Liver (tissue), 9 donors: ENCODE results near the gene DNAI2. TPM values are rescaled to one million over a fixed set of nuclear protein-coding genes. Genes with fewer than 3 reads are reported as not detected.

Source experiments
- DNase-seq: peaks from one replicate; pipeline ENCODE4 v3.0.0-alpha.2; 2017; ENCODE audit warnings: low spot score
- H3K27ac ChIP-seq, 2 donors: one replicate each; pipeline ENCODE4 v1.7.0; 2013; ENCODE audit warnings: inconsistent platforms in 2 of 2, low read length in 2 of 2, control low read depth in 1 of 2, low read depth in 1 of 2, mild to moderate bottlenecking in 1 of 2
- H3K27me3 ChIP-seq, 4 donors: one replicate each; pipeline versions ENCODE4 v1.6.1 to v1.7.0; 2013; ENCODE audit warnings: low read length in 3 of 4, inconsistent platforms in 1 of 4, mild to moderate bottlenecking in 1 of 4, moderate library complexity in 1 of 4; ENCODE audit not compliant: control insufficient read depth in 4 of 4, insufficient read depth in 4 of 4
- H3K36me3 ChIP-seq, 4 donors: one replicate each; pipeline versions ENCODE4 v1.6.1 to v1.7.0; 2013; ENCODE audit warnings: low read length in 3 of 4, mild to moderate bottlenecking in 3 of 4, low read depth in 1 of 4, moderate library complexity in 1 of 4; ENCODE audit not compliant: control insufficient read depth in 4 of 4, insufficient read depth in 3 of 4
- H3K4me1 ChIP-seq, 4 donors: one replicate each; pipeline versions ENCODE4 v1.6.1 to v1.7.0; 2013; ENCODE audit warnings: low read length in 3 of 4, mild to moderate bottlenecking in 3 of 4, moderate library complexity in 1 of 4; ENCODE audit not compliant: control insufficient read depth in 4 of 4, insufficient read depth in 4 of 4
- H3K4me3 ChIP-seq, 3 donors: one replicate each; pipeline versions ENCODE4 v1.6.1 to v1.7.0; 2013; ENCODE audit warnings: low read length in 3 of 3, control low read depth in 1 of 3, low read depth in 1 of 3, mild to moderate bottlenecking in 1 of 3
- H3K9ac ChIP-seq, 2 donors: one replicate each; pipeline ENCODE4 v1.7.0; 2013; ENCODE audit warnings: low read length in 2 of 2, mild to moderate bottlenecking in 2 of 2, moderate library complexity in 2 of 2, control low read depth in 1 of 2, low read depth in 1 of 2
- H3K9me3 ChIP-seq, 4 donors: one replicate each; pipeline versions ENCODE4 v1.6.1 to v1.7.0; 2013; ENCODE audit warnings: low read length in 3 of 4; ENCODE audit not compliant: control insufficient read depth in 4 of 4
- ATF3 ChIP-seq: IDR thresholded peaks from 2 replicates; pipeline ENCODE4 v1.6.1; 2016; ENCODE audit warnings: antibody characterized with exemption
- CTCF ChIP-seq: fragments of 150-350 bp; IDR thresholded peaks from 2 replicates; pipeline ENCODE4 v1.5.1; 2017; ENCODE audit warnings: improper control_type of control experiment, low read depth, low read length; ENCODE audit not compliant: missing input control
- EGR1 ChIP-seq, 2 donors: IDR thresholded peaks; 2 replicates each; pipeline ENCODE4 v1.6.1; 2016 to 2018; ENCODE audit warnings: antibody characterized with exemption in 2 of 2, low read depth in 2 of 2
- FOXA1 ChIP-seq: IDR thresholded peaks from 2 replicates; pipeline ENCODE4 v1.6.1; 2016; ENCODE audit warnings: antibody characterized with exemption
- FOXA2 ChIP-seq: IDR thresholded peaks from 2 replicates; pipeline ENCODE4 v1.6.1; 2016; ENCODE audit warnings: antibody characterized with exemption
- GABPA ChIP-seq, 2 donors: IDR thresholded peaks in 1 of 2; conservative IDR thresholded peaks in 1 of 2; 2 replicates each; pipeline ENCODE4 v1.6.1; 2016; ENCODE audit warnings: antibody characterized with exemption in 2 of 2, mild to moderate bottlenecking in 1 of 2, moderate library complexity in 1 of 2
- HNF4A ChIP-seq, 2 donors: conservative IDR thresholded peaks; 2 replicates each; pipeline ENCODE4 v1.6.1; 2016; ENCODE audit warnings: antibody characterized with exemption in 2 of 2, mild to moderate bottlenecking in 2 of 2
- HNF4G ChIP-seq: IDR thresholded peaks from 2 replicates; pipeline ENCODE4 v1.6.1; 2016; ENCODE audit warnings: antibody characterized with exemption
- JUND ChIP-seq, 2 donors: IDR thresholded peaks; 2 replicates each; pipeline ENCODE4 v1.6.1; 2016; ENCODE audit warnings: antibody characterized with exemption in 2 of 2
- MAX ChIP-seq: IDR thresholded peaks from 2 replicates; pipeline ENCODE4 v1.6.1; 2016; ENCODE audit warnings: antibody characterized with exemption
- NR2F2 ChIP-seq: IDR thresholded peaks from 2 replicates; pipeline ENCODE4 v1.6.1; 2016; ENCODE audit warnings: antibody characterized with exemption
- RAD21 ChIP-seq, 2 donors: IDR thresholded peaks; 2 replicates each; pipeline ENCODE4 v1.6.1; 2016; ENCODE audit warnings: antibody characterized with exemption in 2 of 2, mild to moderate bottlenecking in 2 of 2
- REST ChIP-seq: IDR thresholded peaks from 2 replicates; pipeline ENCODE4 v1.6.1; 2016; ENCODE audit warnings: antibody characterized with exemption, mild to moderate bottlenecking
- RXRA ChIP-seq, 2 donors: IDR thresholded peaks; 2 replicates each; pipeline ENCODE4 v1.6.1; 2017 to 2018; ENCODE audit warnings: antibody characterized with exemption in 2 of 2, mild to moderate bottlenecking in 1 of 2
- SP1 ChIP-seq: IDR thresholded peaks from 2 replicates; pipeline ENCODE4 v1.6.1; 2018; ENCODE audit warnings: antibody characterized with exemption, mild to moderate bottlenecking
- TAF1 ChIP-seq: conservative IDR thresholded peaks from 2 replicates; pipeline ENCODE4 v1.6.1; 2016; ENCODE audit warnings: antibody characterized with exemption, mild to moderate bottlenecking
- YY1 ChIP-seq: IDR thresholded peaks from 2 replicates; pipeline ENCODE4 v1.6.1; 2016; ENCODE audit warnings: antibody characterized with exemption, mild to moderate bottlenecking
- WGBS: extraction: QIAGEN DNeasy Blood & Tissue Kit; methylation state at CpG from one replicate; pipeline ENCODE4 v1.1.7; 2013; 5-methylcytosine and 5-hydroxymethylcytosine counted together
- polyA plus RNA-seq, 2 donors: library from polyadenylated mRNA; stranded (reverse) in 1 of 2; unstranded in 1 of 2; fragments of 200-250 nt in 1 of 2; fragments of >200 nt in 1 of 2; fragmentation: Nextera tagmentation in 1 of 2; extraction: Ambion mirVana in 1 of 2; gene quantifications; one replicate each; pipeline versions ENCODE4 v1.2.1 to v1.2.3, GENCODE V29; 2013 to 2015
- total RNA-seq, 2 donors: library from RNA; depleted of rRNA; stranded (reverse); fragments of >200 nt; gene quantifications; one replicate each; pipeline ENCODE4 v1.2.3, GENCODE V29; 2014
- TF ChIP-seq, protein P1 (sequence below): IDR thresholded peaks from 2 replicates; pipeline ENCODE4 v1.6.1; 2016; ENCODE audit warnings: antibody characterized with exemption
- donor health status: healthy.
- donor health status: healthy.
- donor health status: healthy.
- donor health status: healthy.
- donor health status: healthy.

Gene DNAI2
- total and polyA plus RNA-seq, 4 donors = not detected

DNA sequence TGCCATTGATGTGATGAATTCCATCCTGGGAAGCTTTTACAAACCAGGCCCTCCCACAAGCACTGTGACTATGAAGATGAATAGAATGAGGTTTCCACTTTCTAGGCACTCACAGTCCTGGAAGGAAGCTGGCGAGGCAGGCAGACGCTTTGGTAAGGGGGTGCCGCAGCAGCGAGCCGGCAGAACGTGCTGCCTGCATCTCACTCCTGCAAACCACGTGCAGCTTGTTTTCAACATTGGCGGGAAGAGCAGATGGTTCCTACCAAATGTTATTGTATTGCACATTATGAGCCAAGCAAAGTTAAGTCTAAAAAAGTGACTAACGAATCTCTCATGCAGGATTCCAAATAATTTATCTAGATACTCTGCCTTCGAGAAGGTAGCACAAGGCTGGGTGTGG is 3.7 kb upstream of the DNAI2 start:
- TF ChIP-seq NR2F2 (no peak), CTCF (no peak), JUND (IDR thresholded peaks at IDR 0.05) (no peak), HNF4A (conservative IDR thresholded peaks at IDR 0.05) (no peak), HNF4G (no peak), YY1 (no peak), FOXA2 (no peak), MAX (no peak), EGR1 (IDR thresholded peaks at IDR 0.05; ENCODE audit: low read depth in 2 of 2) (no peak), RXRA (IDR thresholded peaks at IDR 0.05) (no peak), REST (no peak)
- TF ChIP-seq, protein P1, sequence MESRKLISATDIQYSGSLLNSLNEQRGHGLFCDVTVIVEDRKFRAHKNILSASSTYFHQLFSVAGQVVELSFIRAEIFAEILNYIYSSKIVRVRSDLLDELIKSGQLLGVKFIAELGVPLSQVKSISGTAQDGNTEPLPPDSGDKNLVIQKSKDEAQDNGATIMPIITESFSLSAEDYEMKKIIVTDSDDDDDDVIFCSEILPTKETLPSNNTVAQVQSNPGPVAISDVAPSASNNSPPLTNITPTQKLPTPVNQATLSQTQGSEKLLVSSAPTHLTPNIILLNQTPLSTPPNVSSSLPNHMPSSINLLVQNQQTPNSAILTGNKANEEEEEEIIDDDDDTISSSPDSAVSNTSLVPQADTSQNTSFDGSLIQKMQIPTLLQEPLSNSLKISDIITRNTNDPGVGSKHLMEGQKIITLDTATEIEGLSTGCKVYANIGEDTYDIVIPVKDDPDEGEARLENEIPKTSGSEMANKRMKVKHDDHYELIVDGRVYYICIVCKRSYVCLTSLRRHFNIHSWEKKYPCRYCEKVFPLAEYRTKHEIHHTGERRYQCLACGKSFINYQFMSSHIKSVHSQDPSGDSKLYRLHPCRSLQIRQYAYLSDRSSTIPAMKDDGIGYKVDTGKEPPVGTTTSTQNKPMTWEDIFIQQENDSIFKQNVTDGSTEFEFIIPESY = no peak
- Histone ChIP-seq H3K4me1 (no peaks in the 10 kb centered on the region), H3K27ac (no peak overlapping the region), H3K9me3 (no peaks in the 10 kb centered on the region), H3K36me3 (no peaks in the 10 kb centered on the region), H3K27me3 (peaks cover 0 to 2% (median 0%) of the 10 kb centered on the region in 4 donors), H3K4me3 (no peak overlapping the region), H3K9ac (no peak overlapping the region)
- WGBS = 77% methylated on average over 10 of the region's 10 CpGs
- DNase-seq = no peak

DNA sequence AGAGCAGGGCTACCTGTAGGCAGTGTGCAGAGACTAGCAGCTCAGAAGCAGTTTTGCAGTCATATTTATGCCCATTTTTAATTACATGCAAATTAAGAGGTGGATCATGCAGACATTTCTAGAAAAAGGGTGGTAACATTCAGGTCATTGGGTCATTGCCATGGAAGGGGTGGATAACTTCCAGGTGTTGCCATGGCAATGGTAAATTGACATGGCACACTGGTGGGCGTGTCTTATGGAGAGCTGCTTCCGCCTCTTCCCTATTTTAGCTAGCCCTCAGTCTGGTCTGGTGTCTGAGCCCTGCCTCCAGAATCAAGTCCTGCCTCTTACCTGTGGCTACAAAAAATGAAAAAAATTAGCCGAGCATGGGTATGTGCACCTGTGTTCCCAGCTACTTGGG is 2.8 kb upstream of the DNAI2 start:
- no peaks in the 10 kb centered on the region for H3K4me1 ChIP-seq
- no peaks in the 10 kb centered on the region for H3K9me3 ChIP-seq
- no peak overlapping the region for H3K9ac ChIP-seq
- no peak overlapping the region for H3K4me3 ChIP-seq
- no peak for DNase-seq
- H3K27ac ChIP-seq = no peak overlapping the region
- H3K36me3 ChIP-seq = no peaks in the 10 kb centered on the region
- H3K27me3 ChIP-seq = peaks cover 0 to 6% (median 1%) of the 10 kb centered on the region in 4 donors
- TF ChIP-seq SP1 (no peak), ATF3 (no peak), REST (no peak), HNF4G (no peak), GABPA (IDR thresholded peaks at IDR 0.05 in 1 of 2, conservative IDR thresholded peaks at IDR 0.05 in 1 of 2) (no peak), YY1 (no peak), FOXA2 (no peak), NR2F2 (no peak), CTCF (no peak), RXRA (IDR thresholded peaks at IDR 0.05) (no peak), RAD21 (IDR thresholded peaks at IDR 0.05) (no peak), TAF1 (no peak), FOXA1 (no peak), HNF4A (conservative IDR thresholded peaks at IDR 0.05) (no peak), JUND (IDR thresholded peaks at IDR 0.05) (no peak), MAX (no peak), EGR1 (IDR thresholded peaks at IDR 0.05; ENCODE audit: low read depth in 2 of 2) (no peak)
- WGBS = 67% methylated on average over 3 of the region's 3 CpGs
